Measurements from ENCODE around the gene TMEM81.

TMEM81 gene

GRCh38 chr1:205076245-205076761 is 8.0 kb downstream of the TMEM81 start:
- TF ChIP-seq EGR1 (IDR thresholded peaks at IDR 0.05) (no peak), CREB1 (IDR thresholded peaks at IDR 0.05; ENCODE audit: low read depth) (no peak), YY1 (IDR thresholded peaks at IDR 0.05; ENCODE audit: low read depth) (no peak), USF1 (IDR thresholded peaks at IDR 0.05) (no peak), CEBPB (IDR thresholded peaks at IDR 0.05) (no peak), TCF12 (IDR thresholded peaks at IDR 0.05; ENCODE audit: low read depth) (no peak)
- TF ChIP-seq, protein P1, sequence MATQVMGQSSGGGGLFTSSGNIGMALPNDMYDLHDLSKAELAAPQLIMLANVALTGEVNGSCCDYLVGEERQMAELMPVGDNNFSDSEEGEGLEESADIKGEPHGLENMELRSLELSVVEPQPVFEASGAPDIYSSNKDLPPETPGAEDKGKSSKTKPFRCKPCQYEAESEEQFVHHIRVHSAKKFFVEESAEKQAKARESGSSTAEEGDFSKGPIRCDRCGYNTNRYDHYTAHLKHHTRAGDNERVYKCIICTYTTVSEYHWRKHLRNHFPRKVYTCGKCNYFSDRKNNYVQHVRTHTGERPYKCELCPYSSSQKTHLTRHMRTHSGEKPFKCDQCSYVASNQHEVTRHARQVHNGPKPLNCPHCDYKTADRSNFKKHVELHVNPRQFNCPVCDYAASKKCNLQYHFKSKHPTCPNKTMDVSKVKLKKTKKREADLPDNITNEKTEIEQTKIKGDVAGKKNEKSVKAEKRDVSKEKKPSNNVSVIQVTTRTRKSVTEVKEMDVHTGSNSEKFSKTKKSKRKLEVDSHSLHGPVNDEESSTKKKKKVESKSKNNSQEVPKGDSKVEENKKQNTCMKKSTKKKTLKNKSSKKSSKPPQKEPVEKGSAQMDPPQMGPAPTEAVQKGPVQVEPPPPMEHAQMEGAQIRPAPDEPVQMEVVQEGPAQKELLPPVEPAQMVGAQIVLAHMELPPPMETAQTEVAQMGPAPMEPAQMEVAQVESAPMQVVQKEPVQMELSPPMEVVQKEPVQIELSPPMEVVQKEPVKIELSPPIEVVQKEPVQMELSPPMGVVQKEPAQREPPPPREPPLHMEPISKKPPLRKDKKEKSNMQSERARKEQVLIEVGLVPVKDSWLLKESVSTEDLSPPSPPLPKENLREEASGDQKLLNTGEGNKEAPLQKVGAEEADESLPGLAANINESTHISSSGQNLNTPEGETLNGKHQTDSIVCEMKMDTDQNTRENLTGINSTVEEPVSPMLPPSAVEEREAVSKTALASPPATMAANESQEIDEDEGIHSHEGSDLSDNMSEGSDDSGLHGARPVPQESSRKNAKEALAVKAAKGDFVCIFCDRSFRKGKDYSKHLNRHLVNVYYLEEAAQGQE (IDR thresholded peaks at IDR 0.05; ENCODE audit: low read depth), result no peak
- TF ChIP-seq, protein P2, sequence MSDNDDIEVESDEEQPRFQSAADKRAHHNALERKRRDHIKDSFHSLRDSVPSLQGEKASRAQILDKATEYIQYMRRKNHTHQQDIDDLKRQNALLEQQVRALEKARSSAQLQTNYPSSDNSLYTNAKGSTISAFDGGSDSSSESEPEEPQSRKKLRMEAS (IDR thresholded peaks at IDR 0.05), result no peak

DNA sequence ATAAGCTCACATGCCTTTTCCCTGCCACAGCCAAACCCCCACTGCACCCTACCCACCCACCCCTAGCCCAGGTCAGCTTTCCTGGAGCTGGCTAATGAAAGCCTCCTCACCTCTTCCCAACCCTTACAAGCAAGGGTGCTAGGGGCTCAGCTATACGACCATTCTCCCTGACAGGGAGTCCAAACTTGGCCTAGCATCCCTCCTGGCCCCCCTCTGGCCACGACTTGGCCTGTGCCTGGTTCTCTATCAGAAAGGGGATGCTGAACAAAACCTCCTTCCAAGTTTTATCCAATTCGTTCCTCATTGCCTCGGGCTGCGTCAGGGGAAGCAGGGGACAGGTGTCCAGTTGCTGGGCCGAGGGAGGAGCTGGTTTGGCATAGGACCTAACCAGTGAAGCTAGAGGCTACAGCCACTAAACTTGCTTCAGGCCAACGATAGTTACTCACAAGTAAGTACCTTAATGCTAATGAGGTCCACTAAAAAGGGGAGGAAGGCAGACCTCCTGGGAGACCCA is 8.6 kb downstream of the TMEM81 start:
- no peak for TF ChIP-seq USF1 (IDR thresholded peaks at IDR 0.05)
- no peak for TF ChIP-seq TAF1 (IDR thresholded peaks at IDR 0.05; ENCODE audit: low read depth)

DNA sequence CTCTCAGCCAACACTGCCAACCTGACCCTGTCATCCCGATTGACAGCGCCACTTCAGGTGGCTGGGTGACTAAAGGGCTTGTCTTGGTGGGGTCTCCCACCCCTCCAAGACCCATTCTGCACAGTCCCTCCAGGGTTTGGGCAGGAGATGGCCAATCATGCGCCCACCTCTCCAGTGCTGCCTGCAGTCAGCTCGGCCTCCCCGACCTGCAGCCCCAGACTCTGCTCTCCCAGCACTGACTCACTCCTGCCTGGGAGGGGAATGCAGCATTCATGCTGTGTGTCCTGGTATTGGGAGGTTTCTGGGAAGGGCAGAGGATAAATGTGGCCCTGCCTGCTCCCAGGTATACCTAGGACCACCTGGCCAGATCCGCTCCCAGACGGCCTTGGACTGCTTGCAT is 9.7 kb downstream of the TMEM81 start:
- TF ChIP-seq FOXM1 (IDR thresholded peaks at IDR 0.05; ENCODE audit: borderline replicate concordance, low read depth) (no peak), TAF1 (IDR thresholded peaks at IDR 0.05; ENCODE audit: low read depth) (no peak), CEBPB (IDR thresholded peaks at IDR 0.05) (no peak), TEAD4 (IDR thresholded peaks at IDR 0.05) (no peak), NFIC (IDR thresholded peaks at IDR 0.05) (no peak), EGR1 (IDR thresholded peaks at IDR 0.05) (no peak), CREB1 (IDR thresholded peaks at IDR 0.05; ENCODE audit: low read depth) (no peak), RAD21 (IDR thresholded peaks at IDR 0.05; ENCODE audit: low read depth) (no peak)
- TF ChIP-seq, protein P2 (IDR thresholded peaks at IDR 0.05), result no peak
- TF ChIP-seq, protein P1 (IDR thresholded peaks at IDR 0.05; ENCODE audit: low read depth), result no peak

DNA sequence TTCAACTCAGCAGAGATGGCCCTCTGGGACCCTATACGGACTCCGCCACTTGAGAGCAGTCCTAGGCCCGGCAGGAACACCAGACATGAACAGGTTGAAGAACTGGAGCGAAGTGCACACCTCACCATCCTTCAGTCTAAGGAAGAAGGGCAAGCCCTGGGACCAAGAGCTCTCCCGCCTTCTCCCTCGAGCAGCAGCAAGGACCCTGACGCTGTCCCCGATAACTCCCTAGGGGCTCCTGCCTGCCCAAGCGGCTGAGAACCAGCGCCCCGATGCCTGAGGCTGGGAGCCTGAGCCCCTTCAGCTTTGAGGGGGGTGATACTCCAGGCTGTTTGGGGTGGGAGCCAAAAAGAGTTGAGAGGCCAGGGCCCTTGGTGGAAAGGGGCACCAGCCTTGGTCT is 10.2 kb downstream of the TMEM81 start:
- TF ChIP-seq FOXM1 (IDR thresholded peaks at IDR 0.05; ENCODE audit: borderline replicate concordance, low read depth) (no peak), NFIC (IDR thresholded peaks at IDR 0.05) (no peak), TCF12 (IDR thresholded peaks at IDR 0.05; ENCODE audit: low read depth) (no peak), USF1 (IDR thresholded peaks at IDR 0.05) (no peak), EGR1 (IDR thresholded peaks at IDR 0.05) (no peak), YY1 (IDR thresholded peaks at IDR 0.05; ENCODE audit: low read depth) (no peak), TAF1 (IDR thresholded peaks at IDR 0.05; ENCODE audit: low read depth) (no peak), CREB1 (IDR thresholded peaks at IDR 0.05; ENCODE audit: low read depth) (no peak), RAD21 (IDR thresholded peaks at IDR 0.05; ENCODE audit: low read depth) (no peak)
- TF ChIP-seq, protein P1 (IDR thresholded peaks at IDR 0.05; ENCODE audit: low read depth), result no peak

DNA sequence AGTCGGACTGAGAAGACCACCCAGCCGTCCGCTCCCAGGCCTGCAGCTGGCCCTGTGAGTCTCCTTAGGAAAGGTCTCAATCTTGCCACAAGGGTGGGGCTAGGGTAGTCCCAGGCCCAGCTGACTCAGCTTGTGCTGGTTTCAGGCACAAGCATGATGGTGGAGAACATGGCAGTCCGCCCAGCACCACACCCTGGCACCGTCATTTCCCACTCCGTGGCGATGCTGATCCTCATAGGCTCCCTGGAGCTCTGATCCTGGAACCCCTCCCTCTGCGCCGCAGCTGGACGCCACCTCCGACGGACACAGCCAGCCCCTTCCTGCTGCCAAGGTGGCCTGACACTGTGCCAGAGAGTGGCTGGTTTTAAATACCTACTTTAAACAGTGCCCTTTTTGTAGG is 10.7 kb downstream of the TMEM81 start:
- TF ChIP-seq TEAD4 (IDR thresholded peaks at IDR 0.05), result no peak
- TF ChIP-seq EGR1 (IDR thresholded peaks at IDR 0.05), result no peak
- no peak for TF ChIP-seq USF1 (IDR thresholded peaks at IDR 0.05)
- no peak for TF ChIP-seq ZBTB7A (IDR thresholded peaks at IDR 0.05; ENCODE audit: low read depth)
- no peak for TF ChIP-seq FOXM1 (IDR thresholded peaks at IDR 0.05; ENCODE audit: borderline replicate concordance, low read depth)
- TF ChIP-seq TAF1 (IDR thresholded peaks at IDR 0.05; ENCODE audit: low read depth), result no peak
- TF ChIP-seq, protein P1 (IDR thresholded peaks at IDR 0.05; ENCODE audit: low read depth), result no peak
- no peak for TF ChIP-seq TCF12 (IDR thresholded peaks at IDR 0.05; ENCODE audit: low read depth)
- TF ChIP-seq YY1 (IDR thresholded peaks at IDR 0.05; ENCODE audit: low read depth), result no peak
- TF ChIP-seq, protein P2 (IDR thresholded peaks at IDR 0.05), result no peak
- TF ChIP-seq NFIC (IDR thresholded peaks at IDR 0.05), result no peak
- no peak for TF ChIP-seq EP300 (IDR thresholded peaks at IDR 0.05; ENCODE audit: borderline replicate concordance)
- TF ChIP-seq CREB1 (IDR thresholded peaks at IDR 0.05; ENCODE audit: low read depth), result no peak
